Cerebellar cortex (tissue), 1 donor: Measurements from ENCODE around the gene FUT7.

Experiments
- DNase-seq: peaks from one replicate; pipeline ENCODE4 v3.0.0-alpha.2; 2015; ENCODE audit warnings: low spot score

Gene FUT7

GRCh38 chr9:137001857-137002645 lies 29.8 kb downstream of the FUT7 start:
- DNase-seq, result no peak

GRCh38 chr9:137000177-137000930 lies 31.5 kb downstream of the FUT7 start:
- DNase-seq, result no peak

GRCh38 chr9:136997830-136998234 lies 34.1 kb downstream of the FUT7 start:
- DNase-seq, result no peak

GRCh38 chr9:136997371-136997770 lies 34.5 kb downstream of the FUT7 start:
- no peak for DNase-seq

GRCh38 chr9:136996361-136997292 lies 35.3 kb downstream of the FUT7 start, which contains the start of gene CLIC3:
TSS of gene CLIC3 (minus strand) at chr9:136996568. CDS start at chr9:136996543, 25 bp downstream.
- DNase-seq, result no peak

- DNase-seq, result no peak
Measured at GRCh38 chr9:136995772-136996311, 36.0 kb downstream of the FUT7 start.

- no peak for DNase-seq
Measured at GRCh38 chr9:136995362-136995761, 36.5 kb downstream of the FUT7 start.

- no peak for DNase-seq
Measured at GRCh38 chr9:136994888-136995230, 37.0 kb downstream of the FUT7 start.

- DNase-seq, result no peak
Measured at GRCh38 chr9:136994180-136994887, 37.6 kb downstream of the FUT7 start.

- no peak for DNase-seq
Measured at GRCh38 chr9:136992819-136993369, 39.0 kb downstream of the FUT7 start.

GRCh38 chr9:136991993-136992818 lies 39.7 kb downstream of the FUT7 start, which contains the start of gene PAXX:
TSS of gene PAXX (plus strand) at chr9:136992422. CDS start at chr9:136992444, 22 bp downstream.
- peak; percentile 89 for DNase-seq

- DNase-seq, result no peak
Measured at GRCh38 chr9:136990242-136990911, 41.5 kb downstream of the FUT7 start.

- DNase-seq, result no peak
Measured at GRCh38 chr9:136988872-136989271, 43.0 kb downstream of the FUT7 start.

- no peak for DNase-seq
Measured at GRCh38 chr9:136985853-136986252, 46.0 kb downstream of the FUT7 start.

GRCh38 chr9:136985027-136985602 lies 46.8 kb downstream of the FUT7 start:
- no peak for DNase-seq

GRCh38 chr9:136984464-136985026 lies 47.3 kb downstream of the FUT7 start:
- no peak for DNase-seq

GRCh38 chr9:136983656-136984314 lies 48.1 kb downstream of the FUT7 start:
- DNase-seq, result no peak

- DNase-seq, result no peak
Measured at GRCh38 chr9:136983167-136983566, 48.7 kb downstream of the FUT7 start.
